ENCODE results near the gene LHFPL6. TPM values are rescaled to one million over a fixed set of nuclear protein-coding genes. Genes with fewer than 3 reads are reported as not detected.

Gene LHFPL6
- total and polyA plus RNA-seq, 2 experiments from 2014 or later: 7.8 to 9.5 TPM

GRCh38 chr13:39580881-39581575, 22.0 kb downstream of the LHFPL6 start:
- Mint-ChIP-seq H3K4me3 (no peak overlapping the region), H3K9me3 (no peaks in the 10 kb centered on the region), H3K27ac (no peak overlapping the region), H3K4me1 (peaks cover 25% of the 10 kb centered on the region), H3K27me3 (ENCODE audit: insufficient read depth, low read depth, poor library complexity) (peaks cover 7% of the 10 kb centered on the region), H3K36me3 (ENCODE audit: low read depth) (no peaks in the 10 kb centered on the region)
- Histone ChIP-seq H3K36me3 (ENCODE audit: insufficient read depth) (no peaks in the 10 kb centered on the region), H3K79me2 (replicated peaks; ENCODE audit: insufficient read depth) (no peaks in the 10 kb centered on the region), H3F3A (replicated peaks; ENCODE audit: low read depth) (no peaks in the 10 kb centered on the region), H3K4me1 (ENCODE audit: insufficient read depth) (peaks cover 16% of the 10 kb centered on the region), H3K4me3 (no peak overlapping the region), H3K4me2 (no peak overlapping the region), H3K27ac (ENCODE audit: low read depth) (no peak overlapping the region), H3K9me2 (ENCODE audit: insufficient read depth) (no peaks in the 10 kb centered on the region), H2AFZ (no peak overlapping the region), H4K20me1 (replicated peaks; ENCODE audit: insufficient read depth) (no peaks in the 10 kb centered on the region), H3K27me3 (ENCODE audit: insufficient read depth) (no peaks in the 10 kb centered on the region)
- ATAC-seq: no peak
- TF ChIP-seq POLR2AphosphoS5 (IDR thresholded peaks at IDR 0.05; ENCODE audit: low read depth) (no peak), ETS1 (IDR thresholded peaks at IDR 0.05) (no peak), CREB1 (CRISPR knock-in tag; IDR thresholded peaks at IDR 0.05; ENCODE audit: low read depth) (no peak), STAT1 (IDR thresholded peaks at IDR 0.05; ENCODE audit: unreplicated experiment) (no peak), ZNF114 (CRISPR knock-in tag; IDR thresholded peaks at IDR 0.05) (no peak), JUNB (IDR thresholded peaks at IDR 0.05; ENCODE audit: unreplicated experiment) (no peak), ZNF331 (CRISPR knock-in tag; IDR thresholded peaks at IDR 0.05; ENCODE audit: low read depth) (no peak), EZH2 (IDR thresholded peaks at IDR 0.05; ENCODE audit: low read depth, unreplicated experiment) (no peak), NANOG (IDR thresholded peaks at IDR 0.05; ENCODE audit: borderline replicate concordance) (no peak), REST (IDR thresholded peaks at IDR 0.05; ENCODE audit: unreplicated experiment) (no peak), EZH2phosphoT487 (IDR thresholded peaks at IDR 0.05; ENCODE audit: unreplicated experiment) (no peak)
- TF ChIP-seq, protein P1, sequence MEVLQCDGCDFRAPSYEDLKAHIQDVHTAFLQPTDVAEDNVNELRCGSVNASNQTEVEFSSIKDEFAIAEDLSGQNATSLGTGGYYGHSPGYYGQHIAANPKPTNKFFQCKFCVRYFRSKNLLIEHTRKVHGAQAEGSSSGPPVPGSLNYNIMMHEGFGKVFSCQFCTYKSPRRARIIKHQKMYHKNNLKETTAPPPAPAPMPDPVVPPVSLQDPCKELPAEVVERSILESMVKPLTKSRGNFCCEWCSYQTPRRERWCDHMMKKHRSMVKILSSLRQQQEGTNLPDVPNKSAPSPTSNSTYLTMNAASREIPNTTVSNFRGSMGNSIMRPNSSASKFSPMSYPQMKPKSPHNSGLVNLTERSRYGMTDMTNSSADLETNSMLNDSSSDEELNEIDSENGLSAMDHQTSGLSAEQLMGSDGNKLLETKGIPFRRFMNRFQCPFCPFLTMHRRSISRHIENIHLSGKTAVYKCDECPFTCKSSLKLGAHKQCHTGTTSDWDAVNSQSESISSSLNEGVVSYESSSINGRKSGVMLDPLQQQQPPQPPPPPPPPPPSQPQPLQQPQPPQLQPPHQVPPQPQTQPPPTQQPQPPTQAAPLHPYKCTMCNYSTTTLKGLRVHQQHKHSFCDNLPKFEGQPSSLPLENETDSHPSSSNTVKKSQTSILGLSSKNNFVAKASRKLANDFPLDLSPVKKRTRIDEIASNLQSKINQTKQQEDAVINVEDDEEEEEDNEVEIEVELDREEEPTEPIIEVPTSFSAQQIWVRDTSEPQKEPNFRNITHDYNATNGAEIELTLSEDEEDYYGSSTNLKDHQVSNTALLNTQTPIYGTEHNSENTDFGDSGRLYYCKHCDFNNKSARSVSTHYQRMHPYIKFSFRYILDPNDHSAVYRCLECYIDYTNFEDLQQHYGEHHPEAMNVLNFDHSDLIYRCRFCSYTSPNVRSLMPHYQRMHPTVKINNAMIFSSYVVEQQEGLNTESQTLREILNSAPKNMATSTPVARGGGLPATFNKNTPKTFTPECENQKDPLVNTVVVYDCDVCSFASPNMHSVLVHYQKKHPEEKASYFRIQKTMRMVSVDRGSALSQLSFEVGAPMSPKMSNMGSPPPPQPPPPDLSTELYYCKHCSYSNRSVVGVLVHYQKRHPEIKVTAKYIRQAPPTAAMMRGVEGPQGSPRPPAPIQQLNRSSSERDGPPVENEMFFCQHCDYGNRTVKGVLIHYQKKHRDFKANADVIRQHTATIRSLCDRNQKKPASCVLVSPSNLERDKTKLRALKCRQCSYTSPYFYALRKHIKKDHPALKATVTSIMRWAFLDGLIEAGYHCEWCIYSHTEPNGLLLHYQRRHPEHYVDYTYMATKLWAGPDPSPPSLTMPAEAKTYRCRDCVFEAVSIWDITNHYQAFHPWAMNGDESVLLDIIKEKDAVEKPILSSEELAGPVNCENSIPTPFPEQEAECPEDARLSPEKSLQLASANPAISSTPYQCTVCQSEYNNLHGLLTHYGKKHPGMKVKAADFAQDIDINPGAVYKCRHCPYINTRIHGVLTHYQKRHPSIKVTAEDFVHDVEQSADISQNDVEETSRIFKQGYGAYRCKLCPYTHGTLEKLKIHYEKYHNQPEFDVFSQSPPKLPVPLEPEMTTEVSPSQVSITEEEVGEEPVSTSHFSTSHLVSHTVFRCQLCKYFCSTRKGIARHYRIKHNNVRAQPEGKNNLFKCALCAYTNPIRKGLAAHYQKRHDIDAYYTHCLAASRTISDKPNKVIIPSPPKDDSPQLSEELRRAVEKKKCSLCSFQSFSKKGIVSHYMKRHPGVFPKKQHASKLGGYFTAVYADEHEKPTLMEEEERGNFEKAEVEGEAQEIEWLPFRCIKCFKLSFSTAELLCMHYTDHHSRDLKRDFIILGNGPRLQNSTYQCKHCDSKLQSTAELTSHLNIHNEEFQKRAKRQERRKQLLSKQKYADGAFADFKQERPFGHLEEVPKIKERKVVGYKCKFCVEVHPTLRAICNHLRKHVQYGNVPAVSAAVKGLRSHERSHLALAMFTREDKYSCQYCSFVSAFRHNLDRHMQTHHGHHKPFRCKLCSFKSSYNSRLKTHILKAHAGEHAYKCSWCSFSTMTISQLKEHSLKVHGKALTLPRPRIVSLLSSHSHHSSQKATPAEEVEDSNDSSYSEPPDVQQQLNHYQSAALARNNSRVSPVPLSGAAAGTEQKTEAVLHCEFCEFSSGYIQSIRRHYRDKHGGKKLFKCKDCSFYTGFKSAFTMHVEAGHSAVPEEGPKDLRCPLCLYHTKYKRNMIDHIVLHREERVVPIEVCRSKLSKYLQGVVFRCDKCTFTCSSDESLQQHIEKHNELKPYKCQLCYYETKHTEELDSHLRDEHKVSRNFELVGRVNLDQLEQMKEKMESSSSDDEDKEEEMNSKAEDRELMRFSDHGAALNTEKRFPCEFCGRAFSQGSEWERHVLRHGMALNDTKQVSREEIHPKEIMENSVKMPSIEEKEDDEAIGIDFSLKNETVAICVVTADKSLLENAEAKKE (CRISPR knock-in tag; IDR thresholded peaks at IDR 0.05): no peak
- TF ChIP-seq, protein P2, sequence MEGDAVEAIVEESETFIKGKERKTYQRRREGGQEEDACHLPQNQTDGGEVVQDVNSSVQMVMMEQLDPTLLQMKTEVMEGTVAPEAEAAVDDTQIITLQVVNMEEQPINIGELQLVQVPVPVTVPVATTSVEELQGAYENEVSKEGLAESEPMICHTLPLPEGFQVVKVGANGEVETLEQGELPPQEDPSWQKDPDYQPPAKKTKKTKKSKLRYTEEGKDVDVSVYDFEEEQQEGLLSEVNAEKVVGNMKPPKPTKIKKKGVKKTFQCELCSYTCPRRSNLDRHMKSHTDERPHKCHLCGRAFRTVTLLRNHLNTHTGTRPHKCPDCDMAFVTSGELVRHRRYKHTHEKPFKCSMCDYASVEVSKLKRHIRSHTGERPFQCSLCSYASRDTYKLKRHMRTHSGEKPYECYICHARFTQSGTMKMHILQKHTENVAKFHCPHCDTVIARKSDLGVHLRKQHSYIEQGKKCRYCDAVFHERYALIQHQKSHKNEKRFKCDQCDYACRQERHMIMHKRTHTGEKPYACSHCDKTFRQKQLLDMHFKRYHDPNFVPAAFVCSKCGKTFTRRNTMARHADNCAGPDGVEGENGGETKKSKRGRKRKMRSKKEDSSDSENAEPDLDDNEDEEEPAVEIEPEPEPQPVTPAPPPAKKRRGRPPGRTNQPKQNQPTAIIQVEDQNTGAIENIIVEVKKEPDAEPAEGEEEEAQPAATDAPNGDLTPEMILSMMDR (conservative IDR thresholded peaks at IDR 0.05; ENCODE audit: low read depth in 2 of 2): no peak
- DNase-seq (ENCODE audit: low spot score): no peak

All from GM23338 (cell line).